ENCODE measurements around the gene MEGF11.

Gene MEGF11

DNA sequence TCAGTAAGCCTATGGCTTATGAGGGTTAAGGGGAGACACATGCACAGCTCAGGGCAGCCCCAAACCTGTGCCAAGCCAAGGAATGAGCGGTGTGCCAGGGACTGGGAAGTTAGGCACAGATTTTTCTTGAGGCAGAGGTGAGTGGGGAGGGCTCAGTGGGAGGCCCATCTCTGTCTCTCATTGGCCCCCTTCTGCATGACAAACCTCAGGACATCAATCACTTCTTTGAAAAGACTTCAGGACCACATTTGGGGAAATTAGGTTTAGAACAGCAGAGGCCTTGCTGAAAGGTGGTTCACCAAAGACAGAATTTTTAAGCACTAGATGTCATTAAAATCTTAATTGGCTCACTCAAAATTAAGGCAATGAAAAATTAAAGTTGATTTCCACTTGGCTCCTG is 327.1 kb downstream of the MEGF11 start:
- Histone ChIP-seq H3K9me3 (ENCODE audit: control insufficient read depth, low read length) (no peaks in the 10 kb centered on the region), H3K36me3 (ENCODE audit: control insufficient read depth, insufficient read depth, low read length) (no peaks in the 10 kb centered on the region), H3K4me1 (ENCODE audit: control insufficient read depth, insufficient read depth, low read length, poor library complexity, severe bottlenecking) (no peaks in the 10 kb centered on the region), H3K27ac (ENCODE audit: low read depth, low read length, severe bottlenecking) (no peak overlapping the region), H3K4me3 (ENCODE audit: extremely low read depth, insufficient read depth, low read length, poor library complexity, severe bottlenecking) (no peak overlapping the region)
- WGBS, 2 experiments (ENCODE audit: insufficient coverage in 2 of 2) = 100% methylated on average over 1 of the region's 1 CpG

DNA sequence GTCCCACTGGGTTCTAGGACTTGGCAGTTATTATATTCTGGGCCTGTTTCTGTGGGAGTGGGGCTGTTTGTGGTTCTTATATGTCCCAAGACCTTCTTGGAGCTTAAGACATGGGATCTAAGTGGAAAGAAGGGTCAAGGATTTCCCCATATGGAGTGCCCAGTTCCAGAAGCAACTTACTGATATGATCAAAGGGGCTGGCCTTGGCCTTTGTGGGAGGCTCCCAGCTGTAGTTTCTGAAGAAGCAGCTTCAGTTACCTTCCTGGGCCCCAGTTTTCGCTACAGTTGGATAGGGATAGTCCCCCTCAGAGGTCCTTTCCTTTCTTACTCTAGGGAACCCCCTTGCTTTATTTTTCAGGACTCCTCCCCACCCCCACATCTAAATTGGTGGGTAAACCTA is 328.2 kb downstream of the MEGF11 start:
- Histone ChIP-seq H3K9me3 (ENCODE audit: control insufficient read depth, low read length) (no peaks in the 10 kb centered on the region), H3K4me1 (ENCODE audit: control insufficient read depth, insufficient read depth, low read length, poor library complexity, severe bottlenecking) (no peaks in the 10 kb centered on the region), H3K4me3 (ENCODE audit: extremely low read depth, insufficient read depth, low read length, poor library complexity, severe bottlenecking) (no peak overlapping the region), H3K27ac (ENCODE audit: low read depth, low read length, severe bottlenecking) (no peak overlapping the region), H3K36me3 (ENCODE audit: control insufficient read depth, insufficient read depth, low read length) (no peaks in the 10 kb centered on the region)
- 100% methylated on average over 1 of the region's 1 CpG; no CpG with 5 or more reads in 1 of the 2 experiments for WGBS, 2 experiments (ENCODE audit: insufficient coverage in 2 of 2)

DNA sequence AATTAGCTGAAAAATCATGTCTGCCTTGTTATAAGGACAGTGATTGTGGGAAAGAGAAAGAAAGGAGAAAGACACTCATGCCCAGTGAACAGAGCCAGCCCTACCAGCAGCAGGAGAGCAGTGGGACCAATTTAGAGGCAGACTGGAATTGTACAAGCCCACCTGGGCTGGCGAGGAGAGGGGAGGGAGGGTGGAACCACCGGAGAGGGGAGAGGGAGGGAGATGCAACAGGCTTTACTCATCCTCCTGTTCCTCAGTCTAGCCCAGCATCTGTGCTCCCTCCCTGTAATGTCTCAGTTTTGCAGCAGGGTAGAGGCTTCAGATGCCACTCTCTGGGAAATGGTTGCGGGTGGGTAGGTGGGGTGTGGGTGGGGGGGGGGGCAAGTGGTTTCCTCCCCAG is 329.5 kb downstream of the MEGF11 start:
- no peaks in the 10 kb centered on the region for H3K4me1 ChIP-seq (ENCODE audit: control insufficient read depth, insufficient read depth, low read length, poor library complexity, severe bottlenecking)
- H3K27ac ChIP-seq (ENCODE audit: low read depth, low read length, severe bottlenecking) = no peak overlapping the region
- WGBS, 2 experiments (ENCODE audit: insufficient coverage in 2 of 2) = 90% methylated on average over 2 of the region's 3 CpGs; no CpG with 5 or more reads in 1 of the 2 experiments
- no peaks in the 10 kb centered on the region for H3K9me3 ChIP-seq (ENCODE audit: control insufficient read depth, low read length)
- peaks cover under 1% of the 10 kb centered on the region for H3K36me3 ChIP-seq (ENCODE audit: control insufficient read depth, insufficient read depth, low read length)
- no peak overlapping the region for H3K4me3 ChIP-seq (ENCODE audit: extremely low read depth, insufficient read depth, low read length, poor library complexity, severe bottlenecking)

DNA sequence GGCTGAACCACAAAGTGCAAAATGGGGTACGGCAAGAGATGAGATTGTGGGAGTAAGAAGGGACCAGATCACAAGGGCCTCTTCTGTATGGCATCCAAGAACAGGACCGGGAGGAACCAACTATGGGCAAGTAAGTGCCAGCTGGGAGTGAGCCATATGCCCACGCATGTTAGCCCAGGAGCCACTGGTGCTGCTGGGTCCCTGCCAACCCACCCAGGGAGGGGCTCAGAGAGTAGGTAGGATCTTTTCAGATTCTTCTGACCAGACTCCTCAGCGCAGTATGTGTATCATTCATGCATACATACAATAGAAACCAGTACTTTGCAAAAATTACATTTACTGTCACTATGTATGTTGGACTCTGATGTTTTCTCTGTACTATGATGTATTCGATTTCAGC is 330.3 kb downstream of the MEGF11 start:
- Histone ChIP-seq H3K27ac (ENCODE audit: low read depth, low read length, severe bottlenecking) (no peak overlapping the region), H3K9me3 (ENCODE audit: control insufficient read depth, low read length) (no peaks in the 10 kb centered on the region), H3K4me3 (ENCODE audit: extremely low read depth, insufficient read depth, low read length, poor library complexity, severe bottlenecking) (no peak overlapping the region), H3K4me1 (ENCODE audit: control insufficient read depth, insufficient read depth, low read length, poor library complexity, severe bottlenecking) (no peaks in the 10 kb centered on the region), H3K36me3 (ENCODE audit: control insufficient read depth, insufficient read depth, low read length) (peaks cover 6% of the 10 kb centered on the region)
- WGBS, 2 experiments (ENCODE audit: insufficient coverage in 2 of 2) = 93 to 100% methylated on average over 3 to 4 of the region's 5 CpGs

DNA sequence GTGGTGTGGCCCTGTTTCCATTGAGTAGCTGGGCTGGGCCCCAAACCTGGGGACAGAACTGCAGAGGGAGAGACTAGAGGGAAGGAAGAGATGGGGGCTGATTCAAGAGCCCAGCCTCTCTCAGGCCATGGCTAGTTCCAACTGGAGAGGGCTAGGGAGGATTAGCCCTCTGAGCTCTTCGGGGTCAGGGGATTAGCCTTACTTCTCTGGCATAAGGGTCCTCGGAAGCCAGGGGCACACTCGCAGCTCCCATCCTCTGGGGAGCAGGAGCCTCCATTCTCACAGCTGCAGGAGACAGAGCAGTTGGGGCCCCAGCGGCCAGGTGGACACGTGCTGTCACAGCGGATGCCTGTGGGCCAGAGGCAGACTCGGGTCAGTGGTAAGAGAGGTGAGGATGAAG is 330.9 kb downstream of the MEGF11 start:
- H3K27ac ChIP-seq (ENCODE audit: low read depth, low read length, severe bottlenecking) = no peak overlapping the region
- no peaks in the 10 kb centered on the region for H3K9me3 ChIP-seq (ENCODE audit: control insufficient read depth, low read length)
- peaks cover 6% of the 10 kb centered on the region for H3K36me3 ChIP-seq (ENCODE audit: control insufficient read depth, insufficient read depth, low read length)
- WGBS, 2 experiments (ENCODE audit: insufficient coverage in 2 of 2) = 94 to 96% methylated on average over 5 to 7 of the region's 7 CpGs
- H3K4me3 ChIP-seq (ENCODE audit: extremely low read depth, insufficient read depth, low read length, poor library complexity, severe bottlenecking) = no peak overlapping the region
- H3K4me1 ChIP-seq (ENCODE audit: control insufficient read depth, insufficient read depth, low read length, poor library complexity, severe bottlenecking) = no peaks in the 10 kb centered on the region

DNA sequence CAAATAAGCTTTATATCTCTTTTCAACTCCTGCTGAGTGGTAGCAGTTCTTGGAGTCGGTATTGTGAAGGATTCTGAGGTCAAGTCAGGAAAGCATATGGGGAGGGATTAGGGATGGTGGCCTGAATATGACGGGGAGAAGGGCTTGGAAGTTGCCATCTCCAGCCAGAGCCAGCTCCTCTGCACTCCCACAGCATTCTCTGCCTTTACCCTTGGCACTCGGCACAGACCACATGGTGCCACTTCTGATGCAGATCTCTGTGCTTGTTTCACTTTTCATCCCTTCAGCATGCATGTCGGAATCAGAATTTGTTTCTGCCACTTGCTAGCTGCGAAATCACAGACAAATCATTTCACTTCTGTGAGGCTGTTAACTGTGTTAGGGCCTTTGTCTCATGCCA is 331.8 kb downstream of the MEGF11 start:
- no peaks in the 10 kb centered on the region for H3K9me3 ChIP-seq (ENCODE audit: control insufficient read depth, low read length)
- H3K4me3 ChIP-seq (ENCODE audit: extremely low read depth, insufficient read depth, low read length, poor library complexity, severe bottlenecking) = no peak overlapping the region
- H3K36me3 ChIP-seq (ENCODE audit: control insufficient read depth, insufficient read depth, low read length) = peaks cover 9% of the 10 kb centered on the region
- no peak overlapping the region for H3K27ac ChIP-seq (ENCODE audit: low read depth, low read length, severe bottlenecking)
- 84 to 96% methylated on average over 3 to 4 of the region's 5 CpGs for WGBS, 2 experiments (ENCODE audit: insufficient coverage in 2 of 2)
- H3K4me1 ChIP-seq (ENCODE audit: control insufficient read depth, insufficient read depth, low read length, poor library complexity, severe bottlenecking) = no peaks in the 10 kb centered on the region

DNA sequence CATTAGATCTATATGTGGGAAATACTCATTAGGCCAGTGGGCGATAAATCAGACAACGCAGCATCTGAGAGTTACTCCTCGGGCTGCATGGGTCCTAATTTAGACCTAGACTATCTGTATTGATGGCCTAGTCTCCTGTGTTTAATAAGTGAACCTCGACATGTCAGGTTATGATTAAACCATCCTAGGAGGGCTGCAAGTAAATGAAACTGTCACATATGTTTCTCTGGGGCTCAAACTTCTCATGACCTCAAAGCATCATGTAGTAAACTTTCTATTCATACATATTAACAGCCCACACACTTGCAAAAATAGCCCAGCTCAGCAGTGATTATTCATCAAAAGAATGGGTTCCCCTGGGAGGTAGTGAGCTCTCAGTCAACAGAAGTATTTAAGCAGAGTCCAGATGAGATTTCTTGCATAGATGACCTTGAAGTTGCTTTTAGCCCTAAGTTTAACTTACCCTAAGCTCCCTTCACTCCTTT is 332.7 kb downstream of the MEGF11 start:
- WGBS, 2 experiments (ENCODE audit: insufficient coverage in 2 of 2) = 96% methylated on average over 4 of the region's 4 CpGs
- Histone ChIP-seq H3K4me3 (ENCODE audit: extremely low read depth, insufficient read depth, low read length, poor library complexity, severe bottlenecking) (no peak overlapping the region), H3K36me3 (ENCODE audit: control insufficient read depth, insufficient read depth, low read length) (peaks cover 9% of the 10 kb centered on the region), H3K9me3 (ENCODE audit: control insufficient read depth, low read length) (no peaks in the 10 kb centered on the region), H3K4me1 (ENCODE audit: control insufficient read depth, insufficient read depth, low read length, poor library complexity, severe bottlenecking) (no peaks in the 10 kb centered on the region), H3K27ac (ENCODE audit: low read depth, low read length, severe bottlenecking) (no peak overlapping the region)

DNA sequence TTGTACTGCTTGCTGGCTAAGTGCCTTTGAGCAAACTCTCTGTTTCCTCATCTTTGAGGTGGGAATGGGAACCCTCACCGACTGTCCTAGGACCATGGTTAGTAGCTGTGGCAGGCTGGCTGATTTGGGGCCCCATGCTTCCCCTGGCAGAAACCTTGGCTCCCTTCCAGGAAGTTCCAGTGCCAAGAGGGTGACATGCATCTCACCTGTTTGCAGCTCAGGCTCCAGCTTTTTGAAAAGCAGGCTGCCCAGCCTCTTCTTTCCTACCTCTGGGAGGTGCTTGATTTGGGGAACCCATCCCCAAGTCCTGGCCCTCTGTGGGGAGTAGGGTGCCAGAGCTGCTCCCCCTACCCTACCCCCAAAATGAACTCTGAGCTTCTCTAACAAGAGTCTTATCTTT is 333.4 kb downstream of the MEGF11 start:
- Histone ChIP-seq H3K27ac (ENCODE audit: low read depth, low read length, severe bottlenecking) (no peak overlapping the region), H3K9me3 (ENCODE audit: control insufficient read depth, low read length) (no peaks in the 10 kb centered on the region), H3K4me1 (ENCODE audit: control insufficient read depth, insufficient read depth, low read length, poor library complexity, severe bottlenecking) (no peaks in the 10 kb centered on the region), H3K4me3 (ENCODE audit: extremely low read depth, insufficient read depth, low read length, poor library complexity, severe bottlenecking) (no peak overlapping the region), H3K36me3 (ENCODE audit: control insufficient read depth, insufficient read depth, low read length) (peaks cover 9% of the 10 kb centered on the region)
- WGBS, 2 experiments (ENCODE audit: insufficient coverage in 2 of 2) = 77 to 100% methylated on average over 1 of the region's 1 CpG

DNA sequence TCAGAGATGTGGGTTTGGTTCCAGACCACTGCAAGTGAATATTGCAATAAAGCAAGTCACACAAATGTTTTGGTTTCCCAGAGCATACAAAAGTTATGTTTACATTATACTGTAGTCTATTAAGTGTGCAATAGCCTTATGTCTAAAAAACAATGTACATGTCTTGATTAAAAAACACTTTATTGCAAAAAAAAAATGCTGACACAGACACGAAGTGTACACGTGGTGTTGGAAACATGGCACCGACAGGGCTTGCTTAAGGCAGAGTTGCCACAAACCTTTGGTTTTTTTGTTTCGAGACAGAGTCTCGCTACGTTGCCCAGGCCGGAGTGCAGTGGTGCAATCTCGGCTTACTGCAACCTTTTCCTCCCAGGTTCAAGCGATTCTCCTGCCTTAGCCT is 334.2 kb downstream of the MEGF11 start:
- Histone ChIP-seq H3K4me3 (ENCODE audit: extremely low read depth, insufficient read depth, low read length, poor library complexity, severe bottlenecking) (no peak overlapping the region), H3K36me3 (ENCODE audit: control insufficient read depth, insufficient read depth, low read length) (peaks cover 9% of the 10 kb centered on the region), H3K4me1 (ENCODE audit: control insufficient read depth, insufficient read depth, low read length, poor library complexity, severe bottlenecking) (no peaks in the 10 kb centered on the region), H3K27ac (ENCODE audit: low read depth, low read length, severe bottlenecking) (no peak overlapping the region), H3K9me3 (ENCODE audit: control insufficient read depth, low read length) (no peaks in the 10 kb centered on the region)
- WGBS, 2 experiments (ENCODE audit: insufficient coverage in 2 of 2) = 96 to 98% methylated on average over 9 of the region's 9 CpGs

DNA sequence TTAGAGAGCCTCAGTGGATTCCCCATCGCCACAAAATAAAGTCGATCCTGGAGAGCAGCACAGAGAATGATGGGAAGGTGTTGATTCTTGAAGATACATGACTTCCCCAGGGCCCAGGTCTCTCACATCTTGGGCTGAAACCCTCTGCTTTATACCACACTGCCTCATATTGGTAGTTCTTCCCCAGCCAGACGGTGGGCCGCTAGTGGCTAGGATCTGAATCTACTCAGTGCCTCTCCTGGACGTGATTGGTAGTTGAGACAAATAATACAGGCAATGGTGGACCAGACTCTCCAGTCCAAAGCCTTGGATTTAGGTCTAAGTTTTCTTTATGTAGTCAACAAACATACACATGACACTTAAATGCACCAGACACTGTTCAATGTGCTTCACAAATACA is 334.6 kb downstream of the MEGF11 start:
- Histone ChIP-seq H3K4me3 (ENCODE audit: extremely low read depth, insufficient read depth, low read length, poor library complexity, severe bottlenecking) (no peak overlapping the region), H3K27ac (ENCODE audit: low read depth, low read length, severe bottlenecking) (no peak overlapping the region), H3K4me1 (ENCODE audit: control insufficient read depth, insufficient read depth, low read length, poor library complexity, severe bottlenecking) (no peaks in the 10 kb centered on the region), H3K36me3 (ENCODE audit: control insufficient read depth, insufficient read depth, low read length) (peaks cover 9% of the 10 kb centered on the region), H3K9me3 (ENCODE audit: control insufficient read depth, low read length) (no peaks in the 10 kb centered on the region)
- WGBS, 2 experiments (ENCODE audit: insufficient coverage in 2 of 2) = 100% methylated on average over 1 of the region's 5 CpGs; no CpG with 5 or more reads in 1 of the 2 experiments

DNA sequence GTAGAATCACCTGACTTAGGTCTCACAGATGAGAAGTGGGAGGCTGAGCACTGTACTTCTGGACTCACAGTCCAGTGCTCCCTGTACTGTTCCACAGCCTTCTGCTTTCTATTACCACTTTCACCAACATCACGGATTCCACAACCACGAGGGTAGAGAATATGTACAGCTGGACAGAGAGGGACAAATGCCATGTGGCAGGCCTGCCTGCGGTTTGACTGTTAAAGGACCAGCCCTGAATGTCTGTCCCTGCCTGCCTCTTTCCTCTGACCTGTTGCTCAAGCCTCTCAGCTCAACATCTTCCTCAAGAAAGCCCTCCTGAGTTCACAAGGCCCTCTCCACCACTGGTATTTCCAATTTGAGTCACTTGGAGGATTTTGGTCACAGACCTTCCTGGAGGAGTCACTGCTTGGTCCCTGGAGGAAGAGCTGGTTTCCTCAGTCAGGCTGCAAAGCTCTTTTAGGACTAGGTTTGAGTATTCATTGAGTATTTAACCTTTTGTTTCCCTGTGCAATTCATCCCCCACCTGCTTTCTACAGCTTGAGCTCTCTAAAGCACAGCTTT is 335.1 kb downstream of the MEGF11 start:
- H3K4me1 ChIP-seq (ENCODE audit: control insufficient read depth, insufficient read depth, low read length, poor library complexity, severe bottlenecking) = no peaks in the 10 kb centered on the region
- H3K27ac ChIP-seq (ENCODE audit: low read depth, low read length, severe bottlenecking) = no peak overlapping the region
- no peaks in the 10 kb centered on the region for H3K9me3 ChIP-seq (ENCODE audit: control insufficient read depth, low read length)
- H3K36me3 ChIP-seq (ENCODE audit: control insufficient read depth, insufficient read depth, low read length) = peaks cover 9% of the 10 kb centered on the region
- no peak overlapping the region for H3K4me3 ChIP-seq (ENCODE audit: extremely low read depth, insufficient read depth, low read length, poor library complexity, severe bottlenecking)
- WGBS, 2 experiments (ENCODE audit: insufficient coverage in 2 of 2) = 90 to 100% methylated on average over 1 of the region's 3 CpGs

Measured in mesodermal cell (in vitro differentiated cells).